ENCODE results near the gene ABCA12.

ABCA12 gene

GRCh38 chr2:214995409-214995808 lies 143.0 kb downstream of the ABCA12 start:
- DNase-seq (ENCODE audit: low read depth), result no peak
- no peak overlapping the region for H3K4me3 ChIP-seq (ENCODE audit: low read depth, low read length)
- TF ChIP-seq CTCF (IDR thresholded peaks at IDR 0.05; ENCODE audit: low read depth, low read length, missing control alignments), result no peak

- no peak for DNase-seq (ENCODE audit: low read depth)
- no peak for TF ChIP-seq CTCF (IDR thresholded peaks at IDR 0.05; ENCODE audit: low read depth, low read length, missing control alignments)
- no peak overlapping the region for H3K4me3 ChIP-seq (ENCODE audit: low read depth, low read length)
Observed at GRCh38 chr2:214992911-214993310, 145.5 kb downstream of the ABCA12 start.

GRCh38 chr2:214989187-214989586 lies 149.2 kb downstream of the ABCA12 start:
- no peak for DNase-seq (ENCODE audit: low read depth)
- no peak overlapping the region for H3K4me3 ChIP-seq (ENCODE audit: low read depth, low read length)
- TF ChIP-seq CTCF (IDR thresholded peaks at IDR 0.05; ENCODE audit: low read depth, low read length, missing control alignments), result no peak

GRCh38 chr2:214987261-214987660 lies 151.2 kb downstream of the ABCA12 start:
- DNase-seq (ENCODE audit: low read depth), result no peak
- H3K4me3 ChIP-seq (ENCODE audit: low read depth, low read length), result no peak overlapping the region
- no peak for TF ChIP-seq CTCF (IDR thresholded peaks at IDR 0.05; ENCODE audit: low read depth, low read length, missing control alignments)

- no peak for DNase-seq (ENCODE audit: low read depth)
Observed at GRCh38 chr2:214985619-214986018, 152.8 kb downstream of the ABCA12 start.

GRCh38 chr2:214966420-214966819 lies 172.0 kb downstream of the ABCA12 start:
- TF ChIP-seq CTCF (IDR thresholded peaks at IDR 0.05; ENCODE audit: low read depth, low read length, missing control alignments), result no peak
- no peak for DNase-seq (ENCODE audit: low read depth)
- H3K4me3 ChIP-seq (ENCODE audit: low read depth, low read length), result no peak overlapping the region

More at GRCh38 chr2:214985619-214986018, 152.8 kb downstream of the ABCA12 start:
- H3K4me3 ChIP-seq (ENCODE audit: low read depth, low read length), result no peak overlapping the region
- no peak for TF ChIP-seq CTCF (IDR thresholded peaks at IDR 0.05; ENCODE audit: low read depth, low read length, missing control alignments)

GRCh38 chr2:214960677-214961076 lies 177.7 kb downstream of the ABCA12 start:
- no peak overlapping the region for H3K4me3 ChIP-seq (ENCODE audit: low read depth, low read length)
- no peak for TF ChIP-seq CTCF (IDR thresholded peaks at IDR 0.05; ENCODE audit: low read depth, low read length, missing control alignments)
- DNase-seq (ENCODE audit: low read depth), result no peak
